Vagina (tissue), 2 donors: ENCODE data around the gene THSD7B.

Source experiments
- CTCF ChIP-seq, 3 experiments: fragments of 450-650 bp in 2 of 3; fragments of 200-600 bp in 1 of 3; sonication (generic) in 1 of 3; IDR thresholded peaks; one replicate each; pipeline ENCODE4 v1.5.1; 2017 to 2019; ENCODE audit warnings: antibody characterized with exemption in 3 of 3, mild to moderate bottlenecking in 2 of 3, moderate library complexity in 2 of 3
- POLR2AphosphoS5 ChIP-seq, 2 donors: sonication (generic); formaldehyde crosslinking; IDR thresholded peaks; one replicate each; pipeline ENCODE4 v1.9.0; 2017; ENCODE audit warnings: antibody characterized with exemption in 2 of 2, mild to moderate bottlenecking in 2 of 2, low read depth in 1 of 2; ENCODE audit not compliant: insufficient read depth in 1 of 2

- TF ChIP-seq CTCF (IDR thresholded peaks at IDR 0.05) (no peak), POLR2AphosphoS5 (IDR thresholded peaks at IDR 0.05; ENCODE audit: insufficient read depth in 1 of 2, low read depth in 1 of 2) (no peak)
Measured at GRCh38 chr2:137300987-137301386, 535.6 kb downstream of the THSD7B start.
